C4-2B (cell line): Measurements from ENCODE around the gene RBM20.

Source experiments
- CTCF ChIP-seq: fragments of 450-650 bp; conservative IDR thresholded peaks from 2 replicates; pipeline ENCODE4 v1.5.1; 2017; ENCODE audit warnings: mild to moderate bottlenecking
- ZFX ChIP-seq: fragments of 450-650 bp; IDR thresholded peaks from 2 replicates; pipeline ENCODE4 v1.6.1; 2017

DNA sequence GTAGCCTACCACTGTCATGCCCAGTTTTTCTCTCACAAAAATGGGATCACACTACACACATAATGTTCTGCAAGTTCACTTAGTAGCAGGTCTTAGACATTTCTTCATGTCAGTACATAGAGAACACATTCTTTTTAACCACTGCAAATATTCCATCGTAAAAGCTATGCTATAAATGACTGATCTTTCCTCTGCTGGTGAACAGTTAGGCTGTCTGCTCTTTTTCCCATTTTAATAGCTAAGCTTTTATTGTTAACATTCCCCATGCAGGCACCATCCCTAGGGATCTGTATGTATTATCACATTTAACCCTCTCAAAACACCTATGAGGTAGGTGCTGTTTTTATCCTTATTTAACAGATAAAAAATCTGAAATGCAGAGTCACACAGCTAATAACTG is 181.4 kb downstream of the RBM20 start:
- TF ChIP-seq CTCF (no peak), ZFX (no peak)
